Left forelimb (tissue), 1 donor: ENCODE measurements around the gene PARP3.

ENCODE experiments used
- DNase-seq: peaks from one replicate; pipeline ENCODE4 v3.0.0-alpha.2; 2018; ENCODE audit warnings: low spot score

Gene PARP3

DNA sequence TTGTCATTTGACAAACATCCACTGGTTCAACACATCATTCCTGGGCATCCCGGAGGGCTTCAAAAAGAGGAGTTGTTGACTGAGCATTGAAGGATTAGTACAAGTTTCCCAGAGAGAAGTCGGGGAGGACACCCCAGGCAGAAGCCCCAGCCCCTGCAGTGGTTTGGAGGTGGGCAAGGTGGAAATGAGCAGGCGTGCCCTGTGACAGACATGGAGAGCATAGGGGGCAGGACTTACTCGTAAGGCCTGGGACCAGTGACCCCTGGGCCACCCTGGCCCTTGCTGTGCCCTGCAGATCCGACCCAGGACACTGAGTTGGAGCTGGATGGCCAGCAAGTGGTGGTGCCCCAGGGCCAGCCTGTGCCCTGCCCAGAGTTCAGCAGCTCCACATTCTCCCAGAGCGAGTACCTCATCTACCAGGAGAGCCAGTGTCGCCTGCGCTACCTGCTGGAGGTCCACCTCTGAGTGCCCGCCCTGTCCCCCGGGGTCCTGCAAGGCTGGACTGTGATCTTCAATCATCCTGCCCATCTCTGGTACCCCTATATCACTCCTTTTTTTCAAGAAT is 5.9 kb downstream of the PARP3 start:
- no peak for DNase-seq

GRCh38 chr3:51949121-51949520 is 7.0 kb downstream of the PARP3 start:
- DNase-seq: no peak

DNA sequence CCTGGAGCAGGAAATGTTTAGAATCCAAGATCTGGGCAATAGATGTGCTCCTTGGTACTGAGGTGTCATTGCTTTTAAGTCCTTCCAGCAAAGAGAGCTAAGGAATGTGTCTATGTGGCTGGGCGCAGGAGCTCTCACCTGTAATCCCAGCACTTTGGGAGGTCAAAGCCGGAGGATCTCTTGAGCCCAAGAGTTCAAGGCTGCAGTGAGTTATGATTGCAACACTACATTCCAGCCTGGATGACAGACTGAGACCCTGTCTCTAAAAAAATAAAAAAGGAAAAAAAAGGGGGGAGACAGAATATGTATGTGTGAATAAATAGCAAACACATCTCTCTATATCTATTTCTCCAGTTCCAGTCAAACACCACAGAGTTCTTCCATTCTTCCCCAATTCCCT is 8.7 kb downstream of the PARP3 start:
- DNase-seq: no peak

DNA sequence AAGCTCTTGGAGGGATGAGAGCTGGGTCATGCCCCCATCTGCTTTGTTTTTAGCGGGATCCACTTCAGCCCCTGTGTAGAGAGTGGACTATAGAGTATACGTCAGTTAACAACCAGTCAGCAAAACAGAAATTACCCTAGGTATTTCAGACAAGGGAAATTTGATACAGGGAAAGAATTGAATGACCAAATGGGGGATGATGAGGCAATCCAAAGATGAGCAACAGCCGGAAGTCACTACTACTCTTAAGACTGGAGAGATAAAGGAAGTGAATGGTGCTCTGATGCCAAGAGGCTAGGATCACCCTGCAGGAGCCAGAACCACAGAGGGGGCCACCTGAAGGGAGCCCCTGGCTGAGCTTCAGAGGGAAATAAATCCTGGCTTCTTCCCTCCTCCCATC is 11.3 kb downstream of the PARP3 start:
- no peak for DNase-seq

- DNase-seq: no peak
These were observed 11.9 kb downstream of the PARP3 start for GRCh38 chr3:51954105-51954504.

DNA sequence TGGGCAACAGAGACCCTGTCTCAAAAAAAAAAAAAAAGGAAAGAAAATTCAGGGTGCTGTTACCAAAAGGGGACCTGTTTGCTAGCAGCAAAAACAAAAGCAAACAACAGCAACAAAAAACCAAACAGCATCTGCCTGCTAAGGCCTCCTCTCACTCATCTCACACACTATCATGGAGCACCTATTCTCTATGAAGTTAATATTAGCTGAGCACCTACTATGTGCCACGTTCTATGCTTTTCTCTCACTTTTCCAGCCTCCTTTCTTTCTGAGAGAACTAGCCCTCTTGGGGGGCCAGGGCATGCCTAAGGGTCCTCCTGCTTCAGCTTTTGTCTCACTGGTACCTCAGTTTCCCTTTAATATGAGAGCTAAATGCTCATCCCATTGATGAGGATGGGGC is 12.6 kb downstream of the PARP3 start:
- no peak for DNase-seq

GRCh38 chr3:51955175-51955892 is 13.2 kb downstream of the PARP3 start, which contains the start of gene GPR62:
Gene GPR62, plus strand, starts transcription at chr3:51955381. Its CDS starts 272 bp downstream, at chr3:51955653.
- no peak for DNase-seq

- DNase-seq: no peak
These were observed 14.0 kb downstream of the PARP3 start for GRCh38 chr3:51955893-51956770.

GRCh38 chr3:51957520-51958205 is 15.5 kb downstream of the PARP3 start:
- no peak for DNase-seq

DNA sequence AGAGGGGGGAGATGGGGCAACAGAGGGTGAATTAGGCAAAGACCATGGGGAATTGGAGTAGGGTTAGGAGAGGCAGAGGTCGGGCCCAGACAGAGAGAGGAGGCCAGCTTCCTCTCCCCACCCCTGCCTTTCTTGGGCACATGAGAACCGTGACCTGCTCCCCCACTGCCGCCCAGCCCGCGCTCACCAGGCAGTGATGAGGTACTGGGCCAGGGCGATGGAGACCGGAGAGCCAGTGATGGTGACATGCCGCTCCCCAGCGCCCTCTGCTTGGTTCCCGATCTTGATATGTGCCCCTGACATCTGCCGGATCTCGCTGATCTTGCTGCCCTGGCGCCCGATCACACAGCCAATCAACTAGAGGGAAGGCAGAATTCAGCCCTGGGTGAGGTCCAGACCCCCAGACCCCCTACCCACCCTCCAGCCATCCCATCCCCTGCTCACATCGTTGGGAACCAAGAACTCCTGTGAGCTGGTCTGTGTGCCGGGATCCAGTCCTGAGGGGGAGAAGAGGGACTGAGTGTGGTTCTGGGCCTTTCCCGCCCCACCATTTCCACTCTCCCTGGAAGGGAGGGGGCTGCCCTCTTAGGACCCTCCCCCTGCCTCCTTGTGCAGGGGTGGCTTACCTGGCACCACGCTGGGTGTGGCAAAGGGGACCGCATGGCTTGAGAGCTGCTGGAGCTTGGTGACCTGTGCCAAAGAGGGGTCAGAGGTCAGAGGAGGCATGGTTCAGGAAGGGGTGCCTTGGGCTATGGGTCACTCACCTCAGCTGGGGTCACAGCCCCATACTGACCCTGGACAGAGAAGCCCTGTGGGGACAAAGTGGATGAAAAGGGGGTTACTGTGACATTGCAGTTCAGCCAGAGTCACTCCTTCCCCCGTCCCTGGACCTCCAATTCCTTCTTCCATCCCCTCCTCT is 16.7 kb downstream of the PARP3 start:
- DNase-seq: no peak

GRCh38 chr3:51959651-51960050 is 17.5 kb downstream of the PARP3 start:
- no peak for DNase-seq

DNA sequence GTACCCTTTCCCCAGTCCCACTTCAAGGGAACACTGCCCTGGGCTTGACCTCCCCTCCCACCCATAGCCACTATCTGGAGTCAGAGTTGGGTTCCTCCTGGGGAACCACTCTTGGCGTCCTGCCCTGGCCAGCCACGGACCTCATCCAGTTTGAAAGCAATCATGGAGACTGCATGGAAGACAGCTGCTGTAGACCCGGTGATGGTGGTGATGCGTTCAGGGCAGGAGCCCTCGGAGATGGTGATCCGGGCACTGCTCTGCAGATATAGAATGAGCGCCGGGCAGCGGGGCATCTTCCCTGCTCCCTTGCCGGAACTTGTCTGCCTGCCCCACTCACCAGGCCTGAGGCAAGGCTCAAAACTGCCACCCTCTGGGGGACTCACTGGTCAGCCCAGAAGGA is 18.2 kb downstream of the PARP3 start:
- DNase-seq: no peak

- DNase-seq: no peak
These were observed 18.8 kb downstream of the PARP3 start for GRCh38 chr3:51961011-51961410.

GRCh38 chr3:51961602-51962569 is 19.7 kb downstream of the PARP3 start:
- no peak for DNase-seq

- no peak for DNase-seq
These were observed 20.8 kb downstream of the PARP3 start for GRCh38 chr3:51962854-51963530.

DNA sequence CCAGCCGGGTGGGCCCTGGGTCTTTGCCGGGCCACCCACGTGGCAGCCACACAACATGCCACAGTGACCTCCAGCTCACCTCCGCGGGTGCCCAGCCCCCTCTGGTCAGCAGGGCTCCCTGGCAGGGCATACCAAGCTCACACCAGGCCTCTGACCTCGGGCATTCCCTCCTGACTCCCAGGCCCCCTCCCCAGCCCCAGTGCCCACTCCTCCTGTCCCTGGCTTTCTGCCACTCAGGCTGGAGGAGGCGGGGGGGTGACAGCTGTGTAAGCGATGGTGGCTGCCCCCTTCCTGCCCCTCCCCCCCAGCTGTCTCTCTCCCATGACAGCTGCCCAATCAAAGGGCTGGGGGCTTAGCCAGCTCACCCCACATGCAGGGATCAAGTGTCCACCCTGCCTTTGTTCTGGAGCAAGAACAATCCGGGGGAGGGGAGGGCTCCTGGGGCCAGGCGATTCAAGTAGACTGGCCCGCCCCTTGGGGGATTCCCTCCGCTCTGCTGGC is 21.8 kb downstream of the PARP3 start:
- no peak for DNase-seq

- no peak for DNase-seq
These were observed 22.4 kb downstream of the PARP3 start for GRCh38 chr3:51964521-51964920.

GRCh38 chr3:51966016-51966415 is 23.9 kb downstream of the PARP3 start:
- no peak for DNase-seq

- DNase-seq: no peak
These were observed 24.3 kb downstream of the PARP3 start for GRCh38 chr3:51966486-51966885.
